Measurements from ENCODE around the gene UBE4A. TPM values are rescaled to one million over a fixed set of nuclear protein-coding genes. Genes with fewer than 3 reads are reported as not detected.

Gene UBE4A
- total and polyA plus RNA-seq, 2 of the 4 experiments (the other 2 are of a cell fraction), result 15.2 to 69.7 TPM

DNA sequence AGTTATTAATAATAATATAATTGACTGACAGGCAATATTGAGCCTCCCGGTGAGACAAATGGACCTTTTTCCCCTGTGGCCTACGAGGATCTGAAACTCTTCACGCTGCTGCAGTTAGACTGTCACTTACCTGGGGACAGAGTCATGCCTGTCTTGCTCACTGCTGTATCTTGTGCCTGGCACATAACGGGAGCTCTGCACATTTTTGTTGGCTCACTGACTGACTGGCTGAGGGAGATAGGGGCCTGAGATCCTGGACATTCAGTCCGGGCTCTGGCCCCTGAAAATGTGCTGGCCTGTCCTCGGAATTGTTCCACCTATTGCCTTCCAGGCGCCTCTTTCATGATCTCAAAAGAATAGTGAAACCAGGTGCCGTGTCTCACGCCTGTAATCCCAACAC, 16.2 kb upstream of the UBE4A start:
- CTCF ChIA-PET, result no interaction called here
- Histone ChIP-seq H2BK5ac (ENCODE audit: low read depth, low read length, poor library complexity, severe bottlenecking) (no peak overlapping the region), H4K8ac (ENCODE audit: low read depth in 2 of 2, low read length in 2 of 2) (no peak overlapping the region), H3K4me2 (ENCODE audit: low read depth, low read length) (no peak overlapping the region), H2BK120ac (ENCODE audit: low read depth, low read length) (no peak overlapping the region), H3K27ac (ENCODE audit: insufficient read depth, low read length) (no peak overlapping the region), H3K9me3 (ENCODE audit: control insufficient read depth, insufficient read depth, low read length) (no peaks in the 10 kb centered on the region), H3K9ac (ENCODE audit: low read depth, low read length) (no peak overlapping the region), H2AK5ac (ENCODE audit: low read depth, low read length) (no peak overlapping the region), H3K23ac (ENCODE audit: low read depth, low read length) (no peak overlapping the region), H3K4me3 (ENCODE audit: insufficient read depth, low read depth, low read length) (no peak overlapping the region), H2AK9ac (replicated peaks; ENCODE audit: low read depth, low read length, poor library complexity) (no peak overlapping the region), H2BK20ac (ENCODE audit: low read depth, low read length) (no peak overlapping the region), H3K27me3 (ENCODE audit: control insufficient read depth, insufficient read depth, low read length) (peaks cover 16% of the 10 kb centered on the region), H4K91ac (ENCODE audit: insufficient read depth, low read depth, low read length) (no peak overlapping the region), H2AFZ (replicated peaks; ENCODE audit: low read length, poor library complexity) (no peak overlapping the region), H3K18ac (ENCODE audit: low read depth, low read length) (no peak overlapping the region), H3K4ac (ENCODE audit: low read depth, low read length) (no peak overlapping the region), H3K4me1 (ENCODE audit: control insufficient read depth, insufficient read depth, low read length) (no peaks in the 10 kb centered on the region), H3K56ac (ENCODE audit: extremely low read depth, insufficient read depth, low read length) (no peak overlapping the region), H3K36me3 (ENCODE audit: control insufficient read depth, insufficient read depth, low read length) (no peaks in the 10 kb centered on the region), H3K9me1 (ENCODE audit: insufficient read depth, low read length) (no peaks in the 10 kb centered on the region), H3K79me1 (ENCODE audit: low read depth in 1 of 2, low read length in 2 of 2) (no peaks in the 10 kb centered on the region), H4K5ac (ENCODE audit: low read depth, low read length) (no peak overlapping the region), H4K20me1 (ENCODE audit: insufficient read depth, low read length) (no peaks in the 10 kb centered on the region), H3K14ac (replicated peaks; ENCODE audit: low read depth, low read length) (no peak overlapping the region), H2BK15ac (ENCODE audit: low read depth, low read length) (no peak overlapping the region)
- DNase-seq (no peak), ATAC-seq (ENCODE audit: low read depth) (no peak)
- in situ Hi-C loops (cut with MboI; ENCODE audit: low sequenced_read_pairs) (no loop called here), intact Hi-C loops (cut with micrococcal nuclease) (no loop called here), dilution Hi-C loops (cut with HindIII; ENCODE audit: low sequenced_read_pairs, unreplicated experiment) (no loop called here)
- WGBS, 2 experiments (ENCODE audit: extremely low coverage in 2 of 2, insufficient read length in 1 of 2), result 51% methylated on average over 7 of the region's 9 CpGs; no CpG with 5 or more reads in 1 of the 2 experiments
- TF ChIP-seq BHLHE40 (IDR thresholded peaks at IDR 0.05; ENCODE audit: low read depth, low read length) (no peak), FOS (IDR thresholded peaks at IDR 0.05; ENCODE audit: low read depth, low read length) (no peak), NFE2L2 (IDR thresholded peaks at IDR 0.05; ENCODE audit: low read depth, low read length) (no peak), CEBPB (IDR thresholded peaks at IDR 0.05; ENCODE audit: low read depth, low read length) (no peak), MXI1 (IDR thresholded peaks at IDR 0.05; ENCODE audit: borderline replicate concordance, low read depth, low read length) (no peak), RAD21 (IDR thresholded peaks at IDR 0.05; ENCODE audit: low read length) (no peak), MAFK (IDR thresholded peaks at IDR 0.05; ENCODE audit: low read depth, low read length) (no peak), SMC3 (IDR thresholded peaks at IDR 0.05; ENCODE audit: low read depth, low read length) (no peak), RFX5 (IDR thresholded peaks at IDR 0.05; ENCODE audit: low read depth, low read length) (no peak), CHD1 (IDR thresholded peaks at IDR 0.05; ENCODE audit: low read depth, low read length) (no peak), RCOR1 (IDR thresholded peaks at IDR 0.05; ENCODE audit: insufficient replicate concordance, low read length) (no peak), POLR2A (IDR thresholded peaks at IDR 0.05; ENCODE audit: low read depth, low read length) (no peak), MAZ (IDR thresholded peaks at IDR 0.05; ENCODE audit: borderline replicate concordance, low read depth, low read length) (no peak)
- TF ChIP-seq, protein P1, sequence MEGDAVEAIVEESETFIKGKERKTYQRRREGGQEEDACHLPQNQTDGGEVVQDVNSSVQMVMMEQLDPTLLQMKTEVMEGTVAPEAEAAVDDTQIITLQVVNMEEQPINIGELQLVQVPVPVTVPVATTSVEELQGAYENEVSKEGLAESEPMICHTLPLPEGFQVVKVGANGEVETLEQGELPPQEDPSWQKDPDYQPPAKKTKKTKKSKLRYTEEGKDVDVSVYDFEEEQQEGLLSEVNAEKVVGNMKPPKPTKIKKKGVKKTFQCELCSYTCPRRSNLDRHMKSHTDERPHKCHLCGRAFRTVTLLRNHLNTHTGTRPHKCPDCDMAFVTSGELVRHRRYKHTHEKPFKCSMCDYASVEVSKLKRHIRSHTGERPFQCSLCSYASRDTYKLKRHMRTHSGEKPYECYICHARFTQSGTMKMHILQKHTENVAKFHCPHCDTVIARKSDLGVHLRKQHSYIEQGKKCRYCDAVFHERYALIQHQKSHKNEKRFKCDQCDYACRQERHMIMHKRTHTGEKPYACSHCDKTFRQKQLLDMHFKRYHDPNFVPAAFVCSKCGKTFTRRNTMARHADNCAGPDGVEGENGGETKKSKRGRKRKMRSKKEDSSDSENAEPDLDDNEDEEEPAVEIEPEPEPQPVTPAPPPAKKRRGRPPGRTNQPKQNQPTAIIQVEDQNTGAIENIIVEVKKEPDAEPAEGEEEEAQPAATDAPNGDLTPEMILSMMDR (conservative IDR thresholded peaks at IDR 0.05; ENCODE audit: low read depth, low read length), result no peak
- TF ChIP-seq, protein P2, sequence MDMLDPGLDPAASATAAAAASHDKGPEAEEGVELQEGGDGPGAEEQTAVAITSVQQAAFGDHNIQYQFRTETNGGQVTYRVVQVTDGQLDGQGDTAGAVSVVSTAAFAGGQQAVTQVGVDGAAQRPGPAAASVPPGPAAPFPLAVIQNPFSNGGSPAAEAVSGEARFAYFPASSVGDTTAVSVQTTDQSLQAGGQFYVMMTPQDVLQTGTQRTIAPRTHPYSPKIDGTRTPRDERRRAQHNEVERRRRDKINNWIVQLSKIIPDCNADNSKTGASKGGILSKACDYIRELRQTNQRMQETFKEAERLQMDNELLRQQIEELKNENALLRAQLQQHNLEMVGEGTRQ (IDR thresholded peaks at IDR 0.05; ENCODE audit: low read depth, low read length), result no peak
- BruUV-seq (replicated peaks), result no TSS peak
- POLR2A ChIA-PET (ENCODE audit: unreplicated experiment), result no interaction called here
